GM12865 (cell line): Measurements from ENCODE around the gene VKORC1L1.
"Not testable (repeated sequence)": the region's sequence is repeated elsewhere in the genome, so short reads cannot be mapped to it uniquely, and the experiment has no call there.

Experiments used
- DNase-seq: peaks from one replicate; pipeline ENCODE4 v3.0.0; 2010; ENCODE audit warnings: low read depth
- H3K4me3 ChIP-seq: 2 replicates; pipeline ENCODE4 v1.5.1; 2011; ENCODE audit warnings: mild to moderate bottlenecking, low read depth, low read length, control low read depth
- TF ChIP-seq, protein P1 (sequence below): IDR thresholded peaks from 2 replicates; pipeline ENCODE4 v1.5.1; 2011; ENCODE audit warnings: low read length, control low read depth, low read depth, inconsistent platforms; ENCODE audit not compliant: insufficient read depth; ENCODE audit errors: missing control alignments

The VKORC1L1 gene

DNA sequence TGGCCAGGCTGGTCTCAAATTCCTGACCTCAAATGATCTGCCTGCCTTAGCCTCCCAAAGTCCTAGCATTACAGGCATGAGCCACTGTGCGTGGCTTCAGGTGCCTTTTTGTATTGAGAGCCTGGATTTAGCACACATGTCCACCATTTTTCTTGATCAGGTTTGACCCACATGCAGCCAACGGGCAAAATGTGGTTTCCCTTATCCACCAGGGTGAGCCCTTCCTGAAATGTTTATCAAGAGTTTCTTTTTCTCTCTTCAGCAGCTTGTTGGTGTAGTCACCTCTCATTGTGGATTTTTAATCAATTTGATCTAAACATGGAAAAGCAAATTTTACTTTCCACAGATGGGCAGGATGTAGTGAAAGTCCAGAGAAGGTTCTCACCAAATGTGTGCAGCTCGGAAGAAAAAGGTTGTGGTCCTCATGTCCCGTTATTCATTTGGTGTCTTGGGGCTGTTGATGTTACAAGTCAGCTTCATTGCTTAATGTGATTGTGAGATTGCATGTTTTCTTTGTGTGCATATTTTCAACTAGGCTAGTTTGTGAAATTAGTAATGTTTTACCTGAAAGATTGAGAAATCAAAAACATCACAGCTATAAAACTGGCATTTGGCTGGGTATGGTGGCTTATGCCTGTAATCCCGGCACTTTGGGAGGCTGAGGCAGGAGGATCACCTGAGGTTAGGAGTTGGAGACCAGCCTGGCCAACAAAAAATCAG, 80.3 kb downstream of the VKORC1L1 start:
- H3K4me3 ChIP-seq: no peak overlapping the region
- no peak for DNase-seq

DNA sequence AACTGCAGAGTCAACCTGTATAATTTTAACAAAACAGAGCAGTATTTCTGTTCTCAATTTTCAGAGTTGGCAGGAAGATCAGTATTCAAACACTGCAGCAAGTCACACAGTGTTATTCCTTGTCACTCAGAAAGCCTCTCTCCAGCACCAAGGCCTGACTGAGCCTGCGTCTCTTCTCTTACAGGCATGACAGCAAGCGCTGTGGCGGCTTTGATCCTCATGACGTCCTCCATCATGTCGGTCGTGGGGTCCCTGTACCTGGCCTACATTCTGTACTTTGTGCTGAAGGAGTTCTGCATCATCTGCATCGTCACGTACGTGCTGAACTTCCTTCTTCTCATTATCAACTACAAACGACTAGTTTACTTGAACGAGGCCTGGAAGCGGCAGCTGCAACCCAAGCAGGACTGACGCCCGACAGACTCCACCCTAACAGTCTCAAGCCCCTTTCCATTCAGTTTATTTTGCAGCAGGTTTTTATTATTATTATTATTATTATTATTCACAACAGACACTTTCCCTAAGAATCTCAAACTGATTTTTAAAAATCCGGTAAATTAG, 81.1 kb downstream of the VKORC1L1 start:
- TF ChIP-seq, protein P1, sequence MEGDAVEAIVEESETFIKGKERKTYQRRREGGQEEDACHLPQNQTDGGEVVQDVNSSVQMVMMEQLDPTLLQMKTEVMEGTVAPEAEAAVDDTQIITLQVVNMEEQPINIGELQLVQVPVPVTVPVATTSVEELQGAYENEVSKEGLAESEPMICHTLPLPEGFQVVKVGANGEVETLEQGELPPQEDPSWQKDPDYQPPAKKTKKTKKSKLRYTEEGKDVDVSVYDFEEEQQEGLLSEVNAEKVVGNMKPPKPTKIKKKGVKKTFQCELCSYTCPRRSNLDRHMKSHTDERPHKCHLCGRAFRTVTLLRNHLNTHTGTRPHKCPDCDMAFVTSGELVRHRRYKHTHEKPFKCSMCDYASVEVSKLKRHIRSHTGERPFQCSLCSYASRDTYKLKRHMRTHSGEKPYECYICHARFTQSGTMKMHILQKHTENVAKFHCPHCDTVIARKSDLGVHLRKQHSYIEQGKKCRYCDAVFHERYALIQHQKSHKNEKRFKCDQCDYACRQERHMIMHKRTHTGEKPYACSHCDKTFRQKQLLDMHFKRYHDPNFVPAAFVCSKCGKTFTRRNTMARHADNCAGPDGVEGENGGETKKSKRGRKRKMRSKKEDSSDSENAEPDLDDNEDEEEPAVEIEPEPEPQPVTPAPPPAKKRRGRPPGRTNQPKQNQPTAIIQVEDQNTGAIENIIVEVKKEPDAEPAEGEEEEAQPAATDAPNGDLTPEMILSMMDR: no peak
- no peak for DNase-seq
- no peak overlapping the region for H3K4me3 ChIP-seq

More for the DNA sequence above, 80.3 kb downstream of the VKORC1L1 start:
- TF ChIP-seq, protein P1: no peak

DNA sequence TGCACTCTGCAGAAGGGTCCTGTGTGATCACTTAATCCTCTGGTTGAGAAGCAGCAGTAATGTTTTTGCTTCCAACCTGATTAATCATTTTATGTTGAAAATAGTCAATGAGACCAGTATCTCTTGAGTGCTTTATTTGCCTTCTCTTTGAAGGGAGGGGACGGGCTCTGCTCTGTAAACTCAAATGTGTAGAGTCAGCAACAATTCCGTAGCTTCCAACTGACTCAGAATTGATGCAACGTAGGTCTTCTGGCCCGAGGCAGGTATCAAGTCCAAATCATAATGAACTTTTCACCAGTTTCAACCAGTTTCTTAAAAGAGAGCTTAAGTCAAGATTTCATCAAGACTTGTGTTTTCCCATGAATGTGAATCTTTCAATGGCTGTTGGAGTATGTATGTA, 82.8 kb downstream of the VKORC1L1 start:
- DNase-seq: no peak
- no peak overlapping the region for H3K4me3 ChIP-seq
- TF ChIP-seq, protein P1: no peak

DNA sequence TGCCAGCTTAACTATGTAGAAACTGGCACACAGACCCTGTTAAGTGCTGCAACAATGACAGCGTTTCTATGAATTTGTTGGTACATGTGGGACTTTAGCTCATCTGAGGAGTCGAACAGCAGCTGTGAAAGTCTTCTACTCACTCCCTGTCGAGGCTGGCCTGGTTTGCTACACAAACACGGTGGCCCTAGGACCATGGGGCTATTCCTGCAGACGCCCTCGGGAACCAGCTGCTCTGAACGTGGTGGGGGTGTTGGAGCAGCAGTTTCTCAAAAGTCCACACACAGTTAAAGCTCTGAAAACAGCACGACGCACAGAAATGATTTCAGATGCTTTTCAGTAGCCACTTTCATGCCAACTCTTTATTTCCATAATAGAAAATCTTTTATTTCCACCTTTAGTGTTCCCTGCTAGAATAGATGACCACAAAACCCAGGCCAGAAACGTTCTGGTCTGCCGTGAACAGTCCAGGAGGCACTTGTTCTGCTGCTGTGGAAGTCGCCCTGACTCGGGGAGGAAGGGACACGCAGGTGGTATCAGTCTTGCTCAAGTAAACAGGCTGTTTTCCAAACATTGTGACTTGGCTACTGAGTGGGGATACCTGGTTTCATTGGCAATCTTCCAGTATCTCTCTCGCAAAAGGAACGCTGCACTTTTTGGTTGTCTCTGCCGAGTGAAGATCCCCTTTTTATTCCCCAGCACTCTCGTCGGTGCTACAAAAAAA, 87.6 kb downstream of the VKORC1L1 start:
- TF ChIP-seq, protein P1: no peak
- DNase-seq: no peak
- H3K4me3 ChIP-seq: no peak overlapping the region

DNA sequence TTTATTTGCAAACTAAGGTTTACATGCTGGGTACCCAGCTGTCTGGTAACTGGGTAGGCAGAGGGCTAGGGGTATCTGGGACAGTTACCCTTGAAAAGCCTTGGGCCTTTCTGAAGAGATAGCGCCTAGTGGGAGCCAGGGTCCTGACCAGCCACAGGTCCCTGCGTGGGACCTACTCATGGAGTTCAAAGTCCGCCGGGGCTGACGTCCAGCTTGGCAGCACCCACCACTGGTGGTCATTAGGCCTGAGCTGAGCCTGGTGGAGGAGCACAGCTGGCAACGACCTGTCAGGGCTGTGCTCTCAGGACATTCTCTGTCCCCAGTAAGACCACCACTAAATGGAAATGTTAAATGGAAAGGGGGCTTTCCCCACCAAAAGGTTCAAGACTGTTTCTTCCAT, 89.2 kb downstream of the VKORC1L1 start:
- TF ChIP-seq, protein P1: no peak
- no peak for DNase-seq
- H3K4me3 ChIP-seq: no peak overlapping the region

DNA sequence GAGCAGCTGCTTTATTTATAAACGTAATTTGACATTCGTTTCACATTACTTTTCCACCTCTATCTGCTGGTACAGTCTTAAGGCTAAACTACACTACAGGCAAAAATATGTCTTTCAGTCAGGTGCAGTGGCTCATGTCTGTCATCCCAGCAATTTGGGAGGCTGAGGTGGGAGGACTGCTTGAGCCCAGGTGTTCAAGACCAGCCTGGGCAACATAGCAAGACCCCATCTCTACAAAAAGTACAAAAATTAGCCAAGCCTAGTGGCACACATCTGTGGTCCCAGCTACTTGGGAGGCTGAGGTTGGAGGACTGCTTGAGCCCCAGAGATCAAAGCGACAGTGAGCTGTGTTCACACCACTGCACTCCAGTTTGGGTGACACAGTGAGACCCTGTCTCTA, 91.8 kb downstream of the VKORC1L1 start:
- H3K4me3 ChIP-seq, DNase-seq: not testable (repeated sequence)

DNA sequence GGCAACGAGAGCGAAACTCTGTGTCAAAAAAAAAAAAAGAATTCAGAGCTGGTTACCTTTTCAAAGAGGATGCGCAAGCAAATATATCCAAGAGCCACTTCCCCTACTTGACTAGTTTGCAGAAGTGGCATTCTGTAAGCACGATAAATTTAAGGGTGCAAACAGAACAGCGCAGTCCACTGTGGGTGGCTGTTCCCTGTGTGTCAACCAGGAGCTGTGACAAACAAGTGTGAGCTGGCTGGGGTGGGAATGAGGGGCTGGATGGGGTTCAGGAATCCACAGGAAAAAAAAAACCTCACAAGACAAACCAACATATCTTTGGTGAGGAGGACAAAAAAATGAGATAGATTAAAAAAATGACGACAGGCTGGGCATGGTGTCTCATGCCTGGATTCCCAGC, 93.3 kb downstream of the VKORC1L1 start:
- TF ChIP-seq, protein P1: no peak
- DNase-seq: no peak
- no peak overlapping the region for H3K4me3 ChIP-seq
